ENCODE results near the gene LAMA2. TPM values are rescaled to one million over a fixed set of nuclear protein-coding genes. Genes with fewer than 3 reads are reported as not detected.
A peak's percentile ranks its signal among the peaks of the same experiment; 100 is the strongest.

Gene LAMA2
- total RNA-seq, 1 experiment from 2014 or later = 0.28 TPM

DNA sequence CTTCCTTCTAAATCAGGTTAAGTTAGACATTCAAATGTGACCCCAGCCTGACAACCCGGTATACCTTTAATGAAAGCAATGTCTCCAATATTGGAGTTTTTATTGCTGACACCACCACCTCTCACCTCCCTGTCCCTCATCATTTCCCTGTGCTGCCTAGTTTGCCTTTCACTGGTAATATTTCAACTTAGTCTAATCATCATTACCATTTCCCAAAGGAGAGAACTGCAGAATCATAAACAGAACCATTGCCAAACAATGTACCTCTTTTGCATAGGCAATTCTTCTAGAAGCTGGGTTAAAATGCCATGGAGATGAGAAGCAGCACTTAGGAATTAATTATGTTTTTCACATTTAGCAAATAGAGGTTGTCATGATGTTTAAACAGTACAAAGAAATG, 370.3 kb downstream of the LAMA2 start:
- TF ChIP-seq, protein P1, sequence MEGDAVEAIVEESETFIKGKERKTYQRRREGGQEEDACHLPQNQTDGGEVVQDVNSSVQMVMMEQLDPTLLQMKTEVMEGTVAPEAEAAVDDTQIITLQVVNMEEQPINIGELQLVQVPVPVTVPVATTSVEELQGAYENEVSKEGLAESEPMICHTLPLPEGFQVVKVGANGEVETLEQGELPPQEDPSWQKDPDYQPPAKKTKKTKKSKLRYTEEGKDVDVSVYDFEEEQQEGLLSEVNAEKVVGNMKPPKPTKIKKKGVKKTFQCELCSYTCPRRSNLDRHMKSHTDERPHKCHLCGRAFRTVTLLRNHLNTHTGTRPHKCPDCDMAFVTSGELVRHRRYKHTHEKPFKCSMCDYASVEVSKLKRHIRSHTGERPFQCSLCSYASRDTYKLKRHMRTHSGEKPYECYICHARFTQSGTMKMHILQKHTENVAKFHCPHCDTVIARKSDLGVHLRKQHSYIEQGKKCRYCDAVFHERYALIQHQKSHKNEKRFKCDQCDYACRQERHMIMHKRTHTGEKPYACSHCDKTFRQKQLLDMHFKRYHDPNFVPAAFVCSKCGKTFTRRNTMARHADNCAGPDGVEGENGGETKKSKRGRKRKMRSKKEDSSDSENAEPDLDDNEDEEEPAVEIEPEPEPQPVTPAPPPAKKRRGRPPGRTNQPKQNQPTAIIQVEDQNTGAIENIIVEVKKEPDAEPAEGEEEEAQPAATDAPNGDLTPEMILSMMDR (IDR thresholded peaks at IDR 0.05) = no peak
- TF ChIP-seq, protein P2, sequence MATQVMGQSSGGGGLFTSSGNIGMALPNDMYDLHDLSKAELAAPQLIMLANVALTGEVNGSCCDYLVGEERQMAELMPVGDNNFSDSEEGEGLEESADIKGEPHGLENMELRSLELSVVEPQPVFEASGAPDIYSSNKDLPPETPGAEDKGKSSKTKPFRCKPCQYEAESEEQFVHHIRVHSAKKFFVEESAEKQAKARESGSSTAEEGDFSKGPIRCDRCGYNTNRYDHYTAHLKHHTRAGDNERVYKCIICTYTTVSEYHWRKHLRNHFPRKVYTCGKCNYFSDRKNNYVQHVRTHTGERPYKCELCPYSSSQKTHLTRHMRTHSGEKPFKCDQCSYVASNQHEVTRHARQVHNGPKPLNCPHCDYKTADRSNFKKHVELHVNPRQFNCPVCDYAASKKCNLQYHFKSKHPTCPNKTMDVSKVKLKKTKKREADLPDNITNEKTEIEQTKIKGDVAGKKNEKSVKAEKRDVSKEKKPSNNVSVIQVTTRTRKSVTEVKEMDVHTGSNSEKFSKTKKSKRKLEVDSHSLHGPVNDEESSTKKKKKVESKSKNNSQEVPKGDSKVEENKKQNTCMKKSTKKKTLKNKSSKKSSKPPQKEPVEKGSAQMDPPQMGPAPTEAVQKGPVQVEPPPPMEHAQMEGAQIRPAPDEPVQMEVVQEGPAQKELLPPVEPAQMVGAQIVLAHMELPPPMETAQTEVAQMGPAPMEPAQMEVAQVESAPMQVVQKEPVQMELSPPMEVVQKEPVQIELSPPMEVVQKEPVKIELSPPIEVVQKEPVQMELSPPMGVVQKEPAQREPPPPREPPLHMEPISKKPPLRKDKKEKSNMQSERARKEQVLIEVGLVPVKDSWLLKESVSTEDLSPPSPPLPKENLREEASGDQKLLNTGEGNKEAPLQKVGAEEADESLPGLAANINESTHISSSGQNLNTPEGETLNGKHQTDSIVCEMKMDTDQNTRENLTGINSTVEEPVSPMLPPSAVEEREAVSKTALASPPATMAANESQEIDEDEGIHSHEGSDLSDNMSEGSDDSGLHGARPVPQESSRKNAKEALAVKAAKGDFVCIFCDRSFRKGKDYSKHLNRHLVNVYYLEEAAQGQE (IDR thresholded peaks at IDR 0.05; ENCODE audit: insufficient read depth in 1 of 2, low read depth in 2 of 2, low read length in 1 of 2) = no peak
- TF ChIP-seq SIN3A (IDR thresholded peaks at IDR 0.05; ENCODE audit: borderline replicate concordance, insufficient read depth, low read depth, low read length) (no peak), POLR2AphosphoS5 (IDR thresholded peaks at IDR 0.05; ENCODE audit: low read depth, low read length) (no peak), TCF7L2 (IDR thresholded peaks at IDR 0.05; ENCODE audit: low read depth, low read length) (no peak)
- no TSS peak for BruUV-seq (replicated peaks)

DNA sequence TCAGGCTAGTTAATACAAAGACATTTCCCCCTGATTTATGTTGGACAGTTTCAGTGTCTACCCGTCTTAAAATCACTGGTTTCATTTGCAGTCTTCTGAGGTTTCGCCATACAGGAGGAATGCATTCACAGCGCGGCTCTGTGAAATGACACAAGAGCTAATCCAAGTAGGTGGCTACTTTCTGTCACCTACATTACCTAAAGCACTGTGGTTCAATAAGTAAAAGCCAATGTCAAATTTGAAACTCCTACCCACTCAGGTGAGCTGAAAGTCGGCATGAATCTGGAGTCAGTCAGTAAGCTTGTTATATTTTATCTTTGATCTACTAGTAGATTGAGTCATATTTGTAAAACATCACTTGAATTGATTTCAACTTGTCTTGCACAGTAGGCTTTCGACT, 370.8 kb downstream of the LAMA2 start:
- ChIA-PET POLR2A (no interaction called here), CTCF (no interaction called here)
- no peak for DNase-seq (ENCODE audit: low read depth, low spot score)
- in situ Hi-C loops (cut with HindIII; ENCODE audit: low pct_unique_long_range_greater_than_20kb, low sequenced_read_pairs) (no loop called here), intact Hi-C loops (cut with micrococcal nuclease; ENCODE audit: unreplicated experiment) (loop anchor here (5.0 to 10.0 kb wide), 3 partner anchors 121 to 529 kb away; no protein-coding TSS in a partner anchor)
- H3K27ac ChIP-seq (ENCODE audit: low read length) = peak overlapping the region; percentile 63; the same call in 1 of the 2 replicates
- no TSS peak for BruUV-seq (replicated peaks)
- peaks cover 5% of the 10 kb centered on the region; the same call in 1 of the 2 replicates for H3K4me1 ChIP-seq (ENCODE audit: control insufficient read depth, insufficient read depth, low read length)
- no peak overlapping the region for H3K4me3 ChIP-seq (ENCODE audit: low read depth in 2 of 2, low read length in 2 of 2)
- H3K27me3 ChIP-seq (ENCODE audit: control insufficient read depth, insufficient read depth, low read length) = no peaks in the 10 kb centered on the region
- ATAC-seq = no peak
- no peaks in the 10 kb centered on the region for H3K36me3 ChIP-seq (ENCODE audit: control insufficient read depth, insufficient read depth, low read length)
- H3K9me3 ChIP-seq (ENCODE audit: control insufficient read depth, insufficient read depth, low read depth, low read length) = no peaks in the 10 kb centered on the region
- TF ChIP-seq TCF7L2 (IDR thresholded peaks at IDR 0.05; ENCODE audit: low read depth, low read length) = no peak
- TF ChIP-seq POLR2AphosphoS5 (IDR thresholded peaks at IDR 0.05; ENCODE audit: low read depth, low read length) = no peak
- TF ChIP-seq, protein P2 (IDR thresholded peaks at IDR 0.05; ENCODE audit: insufficient read depth in 1 of 2, low read depth in 2 of 2, low read length in 1 of 2) = no peak
- TF ChIP-seq, protein P1 (IDR thresholded peaks at IDR 0.05) = no peak
- no peak for TF ChIP-seq SIN3A (IDR thresholded peaks at IDR 0.05; ENCODE audit: borderline replicate concordance, insufficient read depth, low read depth, low read length)

More for the DNA sequence above, 370.3 kb downstream of the LAMA2 start:
- Histone ChIP-seq H3K27me3 (ENCODE audit: control insufficient read depth, insufficient read depth, low read length) (no peaks in the 10 kb centered on the region), H3K9me3 (ENCODE audit: control insufficient read depth, insufficient read depth, low read depth, low read length) (no peaks in the 10 kb centered on the region), H3K4me3 (ENCODE audit: low read depth in 2 of 2, low read length in 2 of 2) (no peak overlapping the region), H3K4me1 (ENCODE audit: control insufficient read depth, insufficient read depth, low read length) (peaks cover 5% of the 10 kb centered on the region; the same call in 1 of the 2 replicates), H3K36me3 (ENCODE audit: control insufficient read depth, insufficient read depth, low read length) (no peaks in the 10 kb centered on the region), H3K27ac (ENCODE audit: low read length) (peak overlapping the region; percentile 63)
- intact Hi-C loops (cut with micrococcal nuclease; ENCODE audit: unreplicated experiment) = loop anchor here (5.0 to 10.0 kb wide), 3 partner anchors 122 to 528 kb away; no protein-coding TSS in a partner anchor
- in situ Hi-C loops (cut with HindIII; ENCODE audit: low pct_unique_long_range_greater_than_20kb, low sequenced_read_pairs) = no loop called here
- ChIA-PET CTCF (no interaction called here), POLR2A (interaction anchor here (0.7 kb wide), 1 partner anchor 87 kb away, joined by 4 read pairs; no protein-coding TSS in a partner anchor)
- ATAC-seq (no peak), DNase-seq (ENCODE audit: low read depth, low spot score) (no peak)
